GM10266 (cell line): ENCODE measurements around the gene FAM163B.

ENCODE experiments used
- DNase-seq: peaks from one replicate; pipeline ENCODE4 v3.0.0; 2012; ENCODE audit errors: extremely low spot score
- TF ChIP-seq, protein P1 (sequence below): IDR thresholded peaks from 2 replicates; pipeline ENCODE4 v1.5.1; 2012; ENCODE audit warnings: mild to moderate bottlenecking, low read depth; ENCODE audit not compliant: control insufficient read depth, insufficient read depth; ENCODE audit errors: missing control alignments

Gene FAM163B

DNA sequence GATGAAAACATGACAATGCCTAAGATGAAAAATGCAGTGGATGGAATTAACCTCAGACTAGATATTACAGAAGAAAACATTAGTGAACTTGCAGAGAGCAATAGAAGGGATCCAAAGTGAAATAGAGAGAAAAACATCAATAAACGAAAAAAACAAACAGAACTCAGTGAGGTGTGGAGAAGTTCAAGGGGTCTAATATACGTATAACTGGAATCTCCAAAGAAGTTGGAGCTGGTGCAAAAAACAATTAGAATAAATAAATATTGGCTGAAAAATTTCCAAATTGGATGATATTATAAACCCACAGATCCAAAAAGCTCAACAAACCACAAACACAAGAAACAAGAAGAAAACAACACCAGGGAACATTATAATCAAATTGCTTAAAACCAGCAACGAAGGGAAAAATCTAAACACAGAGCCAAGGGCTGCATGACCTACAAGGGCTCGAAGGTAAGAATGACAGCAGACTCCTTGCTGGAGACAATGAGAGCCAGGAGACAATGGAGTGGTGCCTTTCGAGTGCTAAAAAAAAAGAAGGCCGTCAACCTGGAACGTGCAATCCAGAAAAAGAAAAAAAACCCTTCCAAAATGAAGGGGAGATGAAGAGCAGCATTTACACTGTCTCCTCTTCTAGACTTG, 11.8 kb downstream of the FAM163B start:
- TF ChIP-seq, protein P1, sequence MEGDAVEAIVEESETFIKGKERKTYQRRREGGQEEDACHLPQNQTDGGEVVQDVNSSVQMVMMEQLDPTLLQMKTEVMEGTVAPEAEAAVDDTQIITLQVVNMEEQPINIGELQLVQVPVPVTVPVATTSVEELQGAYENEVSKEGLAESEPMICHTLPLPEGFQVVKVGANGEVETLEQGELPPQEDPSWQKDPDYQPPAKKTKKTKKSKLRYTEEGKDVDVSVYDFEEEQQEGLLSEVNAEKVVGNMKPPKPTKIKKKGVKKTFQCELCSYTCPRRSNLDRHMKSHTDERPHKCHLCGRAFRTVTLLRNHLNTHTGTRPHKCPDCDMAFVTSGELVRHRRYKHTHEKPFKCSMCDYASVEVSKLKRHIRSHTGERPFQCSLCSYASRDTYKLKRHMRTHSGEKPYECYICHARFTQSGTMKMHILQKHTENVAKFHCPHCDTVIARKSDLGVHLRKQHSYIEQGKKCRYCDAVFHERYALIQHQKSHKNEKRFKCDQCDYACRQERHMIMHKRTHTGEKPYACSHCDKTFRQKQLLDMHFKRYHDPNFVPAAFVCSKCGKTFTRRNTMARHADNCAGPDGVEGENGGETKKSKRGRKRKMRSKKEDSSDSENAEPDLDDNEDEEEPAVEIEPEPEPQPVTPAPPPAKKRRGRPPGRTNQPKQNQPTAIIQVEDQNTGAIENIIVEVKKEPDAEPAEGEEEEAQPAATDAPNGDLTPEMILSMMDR = no peak
- DNase-seq = no peak

DNA sequence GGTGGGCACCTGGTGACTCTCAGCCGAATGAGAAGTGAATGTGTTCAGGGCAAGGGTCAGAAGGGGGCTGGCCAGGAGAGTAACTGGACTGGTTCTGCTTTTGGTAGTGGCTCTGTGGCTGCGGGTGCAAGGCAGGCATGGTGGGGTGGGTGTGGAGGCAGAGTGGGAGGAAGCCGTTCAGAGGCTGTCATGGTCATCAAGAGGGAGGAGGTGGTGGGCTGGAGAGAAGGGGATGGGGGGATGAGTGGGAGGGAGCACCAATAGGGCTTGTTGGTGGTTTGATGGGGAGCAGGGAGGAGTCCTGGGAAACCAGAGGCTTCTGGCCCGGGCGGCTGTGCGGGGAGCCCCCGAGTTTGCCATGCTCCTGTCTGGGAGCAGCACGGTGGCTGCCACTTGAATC, 13.3 kb downstream of the FAM163B start:
- TF ChIP-seq, protein P1 = no peak
- DNase-seq = no peak

DNA sequence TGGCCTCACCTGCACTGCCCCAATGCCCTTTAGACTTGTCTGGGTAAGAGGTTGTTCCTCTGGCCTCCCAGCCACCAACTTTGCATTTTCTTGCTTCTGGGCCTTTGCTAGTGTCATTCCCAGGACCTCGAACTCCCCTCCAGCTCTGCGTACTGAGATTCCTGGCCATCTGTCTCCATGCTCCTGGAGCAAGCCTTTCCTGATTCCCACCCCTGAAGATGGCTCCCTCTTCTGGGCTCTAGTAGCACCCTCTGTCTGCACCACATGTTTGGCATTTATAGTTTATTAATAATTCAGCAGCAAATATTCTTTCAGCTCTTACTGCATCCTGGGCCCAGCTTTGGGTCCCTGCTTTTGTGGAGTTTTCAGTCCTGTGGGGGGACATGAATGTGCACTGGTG, 14.9 kb downstream of the FAM163B start:
- TF ChIP-seq, protein P1 = no peak
- no peak for DNase-seq

DNA sequence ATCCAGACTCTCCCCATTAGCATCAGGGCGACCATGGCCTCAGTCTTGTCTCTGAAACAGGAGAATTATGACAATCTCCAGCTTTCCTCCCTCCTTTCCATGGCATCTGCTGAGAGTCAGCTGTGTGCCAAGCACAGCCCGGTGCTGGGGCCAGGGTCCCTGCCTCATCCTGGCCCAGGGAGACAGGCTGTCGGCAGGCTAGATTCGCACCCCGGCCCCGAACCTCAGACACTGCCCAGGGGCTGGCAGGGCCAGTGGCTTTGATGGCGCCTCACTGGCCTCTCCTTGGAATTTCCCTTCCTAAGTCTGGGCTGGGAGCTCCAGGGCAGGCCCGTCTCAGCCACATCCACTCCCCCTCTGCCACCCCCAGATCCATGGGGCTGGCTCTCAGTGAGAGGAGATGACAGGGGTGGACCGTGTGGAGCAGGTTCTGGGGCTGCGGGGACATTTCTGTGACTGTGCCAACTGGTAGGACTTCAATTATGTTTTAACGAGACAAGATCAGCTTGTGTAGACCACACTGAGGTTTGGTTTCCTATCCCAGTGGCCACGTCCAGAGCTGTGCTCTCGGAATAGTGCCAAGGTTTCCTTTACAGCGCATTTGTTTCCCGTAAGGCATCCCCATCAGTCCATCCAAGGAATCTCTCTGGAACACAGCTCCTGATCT, 15.5 kb downstream of the FAM163B start:
- no peak for DNase-seq
- TF ChIP-seq, protein P1 = no peak

DNA sequence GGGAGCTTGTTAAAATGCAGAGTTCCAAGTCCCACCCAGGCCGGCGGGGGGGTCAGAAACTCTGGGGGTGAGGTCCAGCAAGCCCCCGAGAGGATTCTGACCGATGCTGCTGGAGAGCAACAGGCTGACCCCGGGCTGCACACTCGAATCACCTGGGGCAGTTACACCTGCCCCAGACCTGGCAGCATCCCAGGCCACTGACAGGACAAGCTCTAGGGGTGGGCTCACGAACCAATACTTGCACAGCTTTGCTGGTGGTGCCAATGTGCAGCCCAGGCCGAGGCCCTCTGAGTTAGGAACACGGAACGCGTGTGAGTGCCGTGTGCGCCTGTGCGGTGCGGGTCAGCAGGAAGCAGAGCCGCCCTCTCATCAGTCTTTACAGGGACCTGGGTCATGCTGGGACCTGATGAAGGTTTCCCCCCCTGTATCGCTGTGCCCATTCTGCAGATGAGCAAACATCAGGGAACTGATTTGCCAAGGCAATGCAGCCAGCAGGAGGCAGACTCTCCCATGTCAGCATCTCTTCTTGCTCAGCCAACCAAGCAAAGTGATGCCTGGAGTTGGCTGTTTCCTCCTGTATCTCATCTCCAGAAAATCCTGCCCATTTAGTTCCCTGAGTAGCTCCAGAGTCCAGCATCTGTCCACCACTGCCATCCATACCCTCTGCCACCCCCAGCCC, 16.3 kb downstream of the FAM163B start:
- no peak for DNase-seq
- TF ChIP-seq, protein P1 = no peak

DNA sequence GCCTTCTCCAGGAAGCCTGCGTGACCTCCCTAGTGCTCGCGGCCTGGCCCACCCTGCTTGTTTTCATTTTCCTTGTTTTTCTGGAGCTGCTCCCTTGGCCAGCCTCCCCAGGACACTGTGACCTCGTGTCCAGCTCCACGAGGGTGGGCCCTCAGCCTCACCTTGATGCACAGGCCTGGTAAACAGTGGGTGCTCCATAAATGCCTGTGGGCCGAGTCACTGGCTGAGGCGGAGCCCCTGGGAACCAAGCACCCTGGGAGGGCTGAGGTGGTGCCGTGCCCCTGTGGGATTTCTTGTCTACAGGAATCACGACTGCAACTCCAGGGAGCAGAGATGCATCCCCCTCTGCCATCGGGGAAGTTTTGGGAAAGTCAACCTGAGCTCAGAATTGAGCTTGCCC, 17.2 kb downstream of the FAM163B start:
- TF ChIP-seq, protein P1 = no peak
- no peak for DNase-seq
